ENCODE data around the gene SLC15A2. TPM values are rescaled to one million over a fixed set of nuclear protein-coding genes. Genes with fewer than 3 reads are reported as not detected.

The SLC15A2 gene
- total RNA-seq, 1 donor from 2014 or later, result not detected

- Histone ChIP-seq H3K9me3 (no peaks in the 10 kb centered on the region), H3K36me3 (peaks cover 0 to 13% of the 10 kb centered on the region in 2 donors), H3K27me3 (no peaks in the 10 kb centered on the region), H3K4me3 (no peak overlapping the region), H3K27ac (no peak overlapping the region), H3K4me1 (no peaks in the 10 kb centered on the region)
- TF ChIP-seq CTCF (IDR thresholded peaks at IDR 0.05), result no peak
- intact Hi-C loops (cut with DNase I), result no loop called here
- DNase-seq (ENCODE audit: low spot score in 2 of 2), result no peak
These were observed 24.5 kb upstream of the SLC15A2 start for GRCh38 chr3:121869736-121870135.

GRCh38 chr3:121870717-121871116, 23.5 kb upstream of the SLC15A2 start:
- TF ChIP-seq CTCF (IDR thresholded peaks at IDR 0.05), result no peak
- Histone ChIP-seq H3K27me3 (no peaks in the 10 kb centered on the region), H3K9me3 (no peaks in the 10 kb centered on the region), H3K4me3 (no peak overlapping the region), H3K36me3 (peaks cover 0 to 13% of the 10 kb centered on the region in 2 donors), H3K4me1 (no peaks in the 10 kb centered on the region), H3K27ac (no peak overlapping the region)
- intact Hi-C loops (cut with DNase I), result no loop called here
- DNase-seq (ENCODE audit: low spot score in 2 of 2), result no peak

GRCh38 chr3:121871430-121871829, 22.8 kb upstream of the SLC15A2 start:
- intact Hi-C loops (cut with DNase I), result no loop called here
- TF ChIP-seq CTCF (IDR thresholded peaks at IDR 0.05), result no peak
- no peak for DNase-seq (ENCODE audit: low spot score in 2 of 2)
- Histone ChIP-seq H3K4me1 (no peaks in the 10 kb centered on the region), H3K27ac (no peak overlapping the region), H3K27me3 (no peaks in the 10 kb centered on the region), H3K4me3 (no peak overlapping the region), H3K9me3 (no peaks in the 10 kb centered on the region), H3K36me3 (peaks cover 0 to 13% of the 10 kb centered on the region in 2 donors)

GRCh38 chr3:121878411-121878810, 15.8 kb upstream of the SLC15A2 start:
- intact Hi-C loops (cut with DNase I), result no loop called here
- TF ChIP-seq CTCF (IDR thresholded peaks at IDR 0.05), result no peak

GRCh38 chr3:121883507-121883906, 10.7 kb upstream of the SLC15A2 start:
- DNase-seq (ENCODE audit: low spot score in 2 of 2), result no peak
- H3K36me3 ChIP-seq, result no peaks in the 10 kb centered on the region
- no peak overlapping the region for H3K27ac ChIP-seq
- no peak overlapping the region for H3K4me3 ChIP-seq
- no peaks in the 10 kb centered on the region for H3K27me3 ChIP-seq
- intact Hi-C loops (cut with DNase I), result no loop called here
- no peaks in the 10 kb centered on the region for H3K9me3 ChIP-seq
- H3K4me1 ChIP-seq, result no peaks in the 10 kb centered on the region
- peak in 1 of 3 experiments; percentile 6 for TF ChIP-seq CTCF (IDR thresholded peaks at IDR 0.05)

More at GRCh38 chr3:121878411-121878810, 15.8 kb upstream of the SLC15A2 start:
- Histone ChIP-seq H3K9me3 (no peaks in the 10 kb centered on the region), H3K36me3 (peaks cover 0 to 3% of the 10 kb centered on the region in 2 donors), H3K4me3 (no peak overlapping the region), H3K27me3 (no peaks in the 10 kb centered on the region), H3K27ac (no peak overlapping the region), H3K4me1 (no peaks in the 10 kb centered on the region)
- DNase-seq (ENCODE audit: low spot score in 2 of 2), result no peak

- TF ChIP-seq CTCF (IDR thresholded peaks at IDR 0.05), result no peak
- H3K9me3 ChIP-seq, result no peaks in the 10 kb centered on the region
- no peak for DNase-seq (ENCODE audit: low spot score in 2 of 2)
- no peak overlapping the region for H3K4me3 ChIP-seq
- H3K36me3 ChIP-seq, result no peaks in the 10 kb centered on the region
- H3K27ac ChIP-seq, result no peak overlapping the region
- intact Hi-C loops (cut with DNase I), result no loop called here
- H3K27me3 ChIP-seq, result no peaks in the 10 kb centered on the region
- no peaks in the 10 kb centered on the region for H3K4me1 ChIP-seq
These were observed 8.8 kb upstream of the SLC15A2 start for GRCh38 chr3:121885386-121885785.

Data from ascending aorta (tissue), 2 donors.